Hematopoietic multipotent progenitor cell treated with erythropoietin and hydrocortisone succinate and interleukin-3 and kit ligand, for 8 days (in vitro differentiated cells): Measurements from ENCODE around the gene TMEM116.
A peak's percentile ranks its signal among the peaks of the same experiment; 100 is the strongest.
"Not testable (repeated sequence)": the region's sequence is repeated elsewhere in the genome, so short reads cannot be mapped to it uniquely, and the experiment has no call there.

Source experiments
- DNase-seq: peaks from one replicate; pipeline ENCODE4 v3.0.0-alpha.2; 2015

Gene TMEM116

GRCh38 chr12:112008918-112009317 lies 4.0 kb downstream of the TMEM116 start:
- no peak for DNase-seq

DNA sequence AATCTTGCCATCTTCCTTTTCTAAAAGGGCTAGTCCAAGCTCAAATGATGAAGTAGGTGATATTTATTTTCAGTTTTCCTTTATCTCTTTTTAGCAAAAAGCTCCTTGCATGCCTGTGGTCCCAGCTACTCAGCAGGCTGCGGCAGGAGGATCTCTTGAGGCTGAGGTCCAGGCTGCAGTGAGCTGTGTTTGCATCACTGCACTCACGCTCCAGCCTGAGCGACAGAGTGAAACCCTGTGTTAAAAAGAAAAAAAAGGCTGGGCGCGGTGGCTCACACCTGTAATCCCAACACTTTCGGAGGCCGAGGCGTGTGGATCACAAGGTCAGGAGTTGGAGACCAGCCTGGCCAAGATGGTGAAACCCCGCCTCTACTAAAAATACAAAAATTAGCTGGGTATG lies 5.0 kb downstream of the TMEM116 start:
- no peak for DNase-seq

- no peak for DNase-seq
Measured at GRCh38 chr12:112005419-112006395, 7.3 kb downstream of the TMEM116 start.

DNA sequence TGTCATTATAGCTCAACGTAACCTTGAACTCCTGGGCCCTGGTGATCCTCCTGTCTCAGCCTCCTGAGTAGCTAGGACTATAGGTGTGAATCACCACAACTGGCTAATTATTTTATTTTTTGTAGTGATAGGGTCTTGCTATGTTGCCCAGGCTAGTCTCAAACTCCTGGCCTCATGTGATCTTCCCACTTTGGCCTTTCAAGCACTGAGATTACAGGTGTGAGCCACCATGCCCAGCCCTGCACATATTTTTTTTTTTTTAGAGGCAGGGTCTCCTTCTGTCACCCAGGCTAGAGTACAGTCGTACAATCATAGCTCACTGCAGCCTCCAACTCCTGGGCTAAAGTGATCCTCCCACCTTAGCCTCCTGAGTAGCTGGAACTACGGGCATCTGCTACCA lies 8.9 kb downstream of the TMEM116 start:
- DNase-seq = no peak

- no peak for DNase-seq
Measured at GRCh38 chr12:112001576-112001975, 11.4 kb downstream of the TMEM116 start.

GRCh38 chr12:112000820-112001219 lies 12.1 kb downstream of the TMEM116 start:
- DNase-seq = no peak

- DNase-seq = not testable (repeated sequence)
Measured at GRCh38 chr12:111999129-111999528, 13.8 kb downstream of the TMEM116 start.

DNA sequence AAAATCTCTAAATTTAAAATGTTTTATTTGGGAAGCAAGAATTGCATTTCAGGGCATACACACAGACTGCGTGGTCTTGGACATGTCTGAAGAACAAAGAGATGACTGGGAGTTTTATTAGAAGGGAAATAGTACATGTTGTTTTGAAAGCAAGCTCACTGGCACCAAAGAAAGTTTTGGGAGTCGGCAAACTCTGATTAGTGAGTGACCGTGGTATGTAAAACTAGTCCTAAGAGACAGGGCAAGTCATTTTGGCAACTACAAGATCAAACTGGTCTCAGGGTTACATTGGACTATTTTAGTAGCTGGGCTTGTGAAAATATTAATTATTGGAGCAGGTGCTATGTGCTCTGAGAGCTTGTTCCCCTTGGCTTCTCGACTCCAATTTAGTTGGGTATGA lies 14.9 kb downstream of the TMEM116 start:
- no peak for DNase-seq

GRCh38 chr12:111997300-111997699 lies 15.7 kb downstream of the TMEM116 start:
- DNase-seq = no peak

DNA sequence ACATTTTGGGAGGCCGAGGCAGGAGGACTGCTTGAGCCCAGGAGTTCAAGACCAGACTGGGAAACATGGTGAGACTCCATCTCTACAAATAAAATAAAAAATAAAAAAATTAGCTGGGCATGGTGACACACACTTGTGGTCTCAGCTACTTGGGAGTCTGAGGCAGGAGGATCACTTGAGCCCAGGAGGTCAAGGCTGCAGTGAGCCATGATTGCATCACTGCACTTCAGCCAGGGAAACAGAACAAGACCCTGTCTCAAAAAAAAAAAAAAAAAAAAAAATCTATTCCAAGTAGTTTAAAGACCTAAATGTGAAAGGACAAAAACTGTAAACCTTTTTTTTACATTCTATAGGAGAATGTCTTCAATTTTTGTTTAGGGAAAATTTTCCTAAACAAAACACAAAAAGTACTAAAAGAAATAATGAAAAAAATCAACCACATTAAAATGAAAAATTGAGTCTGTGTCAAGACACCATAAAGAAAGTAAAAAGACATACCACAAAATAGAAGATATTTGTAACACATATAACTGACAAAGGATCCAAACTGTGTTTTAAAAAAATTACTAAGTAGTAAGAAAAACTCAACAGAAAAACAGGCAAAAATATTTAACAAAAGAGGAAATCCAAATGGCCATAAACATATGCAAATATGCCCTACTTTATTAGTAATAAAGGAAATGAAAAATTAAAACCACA lies 17.0 kb downstream of the TMEM116 start:
- no peak for DNase-seq

DNA sequence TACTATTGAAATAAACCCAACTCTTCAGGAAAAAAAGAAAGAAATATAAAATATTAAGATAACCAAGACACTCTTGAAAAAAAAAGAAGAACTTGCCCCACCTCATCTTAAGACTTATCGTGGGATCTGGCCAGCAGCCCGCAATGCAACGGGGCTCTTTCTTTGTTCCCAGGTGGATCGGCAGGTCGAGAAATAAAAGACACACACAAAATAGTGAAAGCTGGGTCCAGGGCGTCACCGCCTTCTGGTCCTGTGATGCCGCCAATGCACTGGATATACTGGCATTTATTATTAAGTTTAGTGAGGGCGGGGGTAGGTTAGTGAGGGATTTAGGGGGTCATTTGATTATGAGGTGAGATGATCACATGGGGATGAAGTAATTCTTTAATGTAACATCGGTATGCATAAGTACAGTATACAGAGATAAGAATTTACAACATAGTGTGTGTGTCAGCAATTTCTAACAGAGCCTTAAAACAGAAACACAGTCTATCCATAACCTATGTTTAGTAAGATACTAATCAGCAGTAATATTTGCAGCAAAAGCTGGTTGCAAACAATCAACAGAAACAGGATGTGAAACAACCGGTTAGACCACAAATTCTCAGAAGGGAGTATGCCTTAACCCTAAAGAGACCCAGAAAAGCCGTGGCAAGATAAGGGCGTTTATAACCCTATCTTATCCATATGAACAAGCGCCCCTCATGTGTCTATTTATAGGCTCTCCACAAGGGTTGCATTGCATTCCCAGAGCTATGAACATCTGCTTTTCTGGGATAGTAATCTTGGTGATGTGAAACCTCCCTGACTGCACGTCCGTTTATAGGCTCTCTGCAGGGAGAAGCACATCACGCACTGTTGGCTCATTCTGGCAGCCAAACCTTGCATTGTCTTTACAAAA lies 18.5 kb downstream of the TMEM116 start:
- DNase-seq = peak; percentile 97

GRCh38 chr12:111993292-111994150 lies 19.4 kb downstream of the TMEM116 start:
- DNase-seq = peak; percentile 40

DNA sequence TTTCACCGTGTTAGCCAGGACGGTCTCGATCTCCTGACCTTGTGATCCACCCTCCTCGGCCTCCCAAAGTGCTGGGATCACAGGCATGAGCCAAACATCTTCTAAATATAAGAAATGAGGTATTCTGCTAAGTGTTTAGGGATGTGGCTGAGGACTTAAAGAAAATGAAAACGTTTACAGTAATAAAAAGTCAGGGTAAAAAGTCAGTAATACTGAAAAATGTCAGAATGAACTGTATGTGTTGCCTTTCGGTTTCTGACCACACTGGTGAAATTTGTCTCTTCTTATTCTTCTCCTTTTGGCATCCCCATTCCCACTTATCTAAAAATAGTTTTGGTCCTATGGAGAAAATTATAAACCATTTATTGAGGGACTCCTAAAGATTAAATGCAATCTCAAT lies 20.5 kb downstream of the TMEM116 start:
- DNase-seq = no peak

DNA sequence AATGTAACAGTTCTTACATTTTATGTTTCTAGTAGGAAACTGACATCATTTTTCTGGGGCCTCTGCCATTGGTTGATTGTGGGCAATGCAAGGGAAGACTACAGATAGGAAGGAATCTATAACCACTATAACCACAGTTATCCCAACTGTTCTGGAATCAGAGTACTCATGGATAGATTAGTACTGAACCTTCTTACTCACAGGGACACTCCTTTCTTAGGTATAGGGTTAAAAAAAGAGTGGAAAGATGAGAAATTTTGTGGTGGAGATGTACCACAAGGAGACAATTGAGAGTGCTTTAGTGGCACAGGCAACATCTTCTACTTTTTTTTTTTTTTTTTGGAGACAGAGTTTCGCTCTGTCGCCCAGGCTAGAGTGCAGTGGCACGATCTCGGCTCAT lies 21.0 kb downstream of the TMEM116 start:
- DNase-seq = peak; percentile 42

GRCh38 chr12:111991535-111991934 lies 21.4 kb downstream of the TMEM116 start:
- DNase-seq = no peak

DNA sequence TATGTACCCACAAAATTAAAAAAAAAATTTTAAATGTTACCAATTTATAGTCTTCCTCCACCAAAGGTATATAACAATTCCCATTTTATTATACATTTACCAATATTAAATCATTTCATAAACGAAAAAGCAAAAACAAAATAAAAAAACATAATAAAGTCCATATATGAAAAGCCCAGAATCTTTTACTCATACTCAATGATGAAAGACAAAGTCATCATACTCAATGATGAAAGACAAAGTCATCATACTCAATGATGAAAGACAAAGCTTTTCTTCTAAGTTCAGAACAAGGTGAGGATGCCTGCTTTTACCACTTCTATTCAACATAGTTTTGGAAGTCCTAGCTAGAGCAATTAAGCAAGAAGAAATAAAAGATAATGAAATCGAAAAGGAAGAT lies 28.1 kb downstream of the TMEM116 start:
- DNase-seq = no peak

- no peak for DNase-seq
Measured at GRCh38 chr12:111981987-111982386, 31.0 kb downstream of the TMEM116 start.

DNA sequence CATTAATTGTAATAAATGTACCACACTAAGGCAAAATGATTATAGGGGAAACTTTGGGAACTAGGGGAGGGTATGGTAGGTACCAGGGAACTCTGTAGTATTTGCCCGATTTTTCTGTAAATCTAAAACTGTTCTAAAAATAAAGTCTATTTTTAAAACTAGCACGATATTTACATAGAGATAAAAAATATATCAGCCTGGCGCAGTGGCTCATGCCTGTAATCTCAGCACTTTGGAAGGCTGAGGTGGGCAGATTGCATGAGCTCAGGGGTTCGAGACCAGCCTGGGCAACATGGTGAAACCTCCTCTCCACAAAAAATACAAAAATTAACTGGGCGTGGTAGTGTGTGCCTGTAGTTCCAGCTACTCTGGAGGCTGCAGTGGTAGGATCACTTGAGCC lies 32.4 kb downstream of the TMEM116 start:
- no peak for DNase-seq

GRCh38 chr12:111978545-111978944 lies 34.4 kb downstream of the TMEM116 start:
- peak; percentile 50 for DNase-seq

DNA sequence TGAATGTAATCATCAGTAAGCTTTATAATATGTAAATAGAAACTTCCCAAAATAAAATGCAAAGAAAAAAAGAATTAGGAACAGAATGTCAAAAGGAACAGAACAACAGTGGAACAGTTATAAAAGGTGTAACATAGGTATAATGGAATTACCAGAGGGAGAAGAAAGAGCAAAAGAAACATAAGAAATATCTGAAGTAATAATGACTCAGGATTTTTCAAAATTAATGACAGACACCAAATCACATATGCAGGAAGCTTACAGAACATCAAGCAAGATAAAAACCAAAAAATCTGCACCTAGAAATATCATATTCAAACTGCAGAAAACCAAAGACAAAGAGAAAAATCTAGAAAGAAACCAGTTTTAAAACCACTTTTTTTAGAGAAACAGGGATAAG lies 36.1 kb downstream of the TMEM116 start:
- DNase-seq = no peak

DNA sequence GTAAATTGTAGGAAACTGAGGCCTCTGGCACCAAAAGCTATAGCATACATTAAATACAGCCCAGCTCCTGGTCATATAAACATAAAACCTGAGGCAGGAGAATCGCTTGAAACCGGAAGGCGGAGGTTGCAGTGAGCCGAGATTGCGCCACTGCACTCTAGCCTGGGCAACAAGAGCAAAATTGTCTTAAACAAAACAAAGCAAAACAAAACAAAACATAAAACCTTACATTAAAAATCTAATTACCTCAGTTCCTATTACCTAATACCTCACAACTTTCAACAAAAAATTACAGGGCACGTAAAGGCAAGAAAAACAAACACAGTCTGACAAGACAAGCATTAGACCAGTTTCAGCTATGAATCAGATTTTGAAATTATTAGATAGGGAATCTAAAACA lies 36.7 kb downstream of the TMEM116 start:
- no peak for DNase-seq
